GM19438 (cell line): ENCODE measurements around the gene ACHE.

Experiments used
- ATAC-seq: cut with Tn5 transposase; IDR thresholded peaks from one replicate; pipeline ENCODE4 v1.9.1; 2021; ENCODE audit warnings: low read depth; ENCODE audit not compliant: unreplicated experiment

Gene ACHE

DNA sequence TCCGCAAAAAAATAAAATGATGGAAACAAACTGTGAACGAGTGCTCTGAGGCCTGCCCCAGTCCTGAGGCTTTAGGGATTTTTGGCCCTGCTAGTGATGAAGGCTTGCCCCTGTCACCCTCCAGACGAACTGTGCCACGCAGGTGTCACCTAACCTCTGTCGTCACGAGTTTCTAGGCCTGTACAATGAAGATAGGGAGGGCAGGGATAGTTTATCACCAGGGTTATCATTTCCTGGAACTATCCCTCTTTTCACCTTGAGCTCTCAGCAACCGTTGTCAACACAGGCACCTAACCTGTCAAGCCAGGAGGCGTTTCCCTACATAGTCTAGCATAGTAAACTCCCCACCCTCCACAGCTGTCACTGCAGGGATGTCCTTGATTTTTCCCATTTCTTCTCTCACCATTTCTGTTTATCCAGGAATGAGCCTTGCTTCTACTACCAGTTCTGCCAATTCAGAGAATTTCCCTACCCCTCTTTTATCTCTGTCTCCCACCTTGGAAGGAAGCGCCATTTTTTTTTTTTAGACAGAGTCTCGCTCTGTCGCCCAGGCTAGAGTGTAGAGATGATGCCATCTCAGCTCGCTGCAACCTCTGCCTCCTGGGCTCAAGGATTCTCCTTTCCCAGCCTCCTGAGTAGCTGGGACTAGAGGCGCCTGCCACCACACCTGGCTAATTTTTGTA is 2.2 kb upstream of the ACHE start:
- ATAC-seq = no peak

- no peak for ATAC-seq
These were observed 1.3 kb upstream of the ACHE start for GRCh38 chr7:100896732-100897608.

GRCh38 chr7:100895956-100896731 is 456 bp upstream of the ACHE start:
- no peak for ATAC-seq

GRCh38 chr7:100894860-100895700 is 608 bp downstream of the ACHE start:
- no peak for ATAC-seq

GRCh38 chr7:100893910-100894721 is 1.6 kb downstream of the ACHE start:
- no peak for ATAC-seq

- ATAC-seq = no peak
These were observed 2.3 kb downstream of the ACHE start for GRCh38 chr7:100893318-100893895.

DNA sequence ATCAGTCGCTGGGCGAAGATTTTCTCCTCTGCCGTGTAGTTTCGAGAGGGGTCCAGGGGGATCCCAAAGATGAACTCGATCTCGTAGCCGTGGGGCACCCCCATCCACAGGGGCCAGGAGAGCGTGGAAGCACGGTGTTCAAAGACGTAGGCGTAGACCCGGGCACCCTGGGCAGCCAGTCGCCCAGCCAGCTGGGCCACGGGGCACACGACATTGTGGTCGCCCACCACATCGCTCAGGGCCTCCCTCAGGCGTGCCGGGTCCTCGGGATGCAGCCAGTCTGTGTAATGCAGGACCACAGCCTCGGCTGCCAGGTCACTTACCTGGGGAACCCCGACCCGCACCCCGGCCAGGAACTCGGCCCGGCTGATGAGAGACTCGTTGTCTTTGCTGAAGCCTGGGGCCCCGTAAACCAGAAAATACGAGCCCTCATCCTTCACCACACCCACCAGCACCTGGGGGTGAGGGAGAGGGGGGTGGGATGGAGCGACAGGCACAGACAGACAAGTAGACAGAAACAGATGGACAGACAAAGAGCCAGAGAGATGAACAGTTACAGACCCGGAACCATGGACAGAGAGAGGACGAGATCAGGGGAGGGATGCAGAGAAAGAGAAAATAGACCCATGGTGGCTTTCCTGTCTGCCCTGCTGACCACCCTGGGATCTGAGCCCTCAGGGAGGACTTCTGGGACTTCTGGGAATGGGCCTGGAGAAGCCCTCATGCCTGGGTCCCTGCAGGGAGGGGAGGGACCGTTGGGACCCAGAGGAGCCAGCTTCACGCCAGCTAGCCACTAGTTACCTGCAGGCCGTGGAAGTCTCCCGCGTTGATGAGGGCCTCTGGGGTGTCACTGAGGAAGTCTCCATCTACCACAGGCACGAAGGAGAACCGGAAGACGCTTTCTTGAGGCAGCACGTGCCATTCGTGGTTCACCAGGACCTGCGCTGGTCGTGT is 3.0 kb downstream of the ACHE start:
- no peak for ATAC-seq

DNA sequence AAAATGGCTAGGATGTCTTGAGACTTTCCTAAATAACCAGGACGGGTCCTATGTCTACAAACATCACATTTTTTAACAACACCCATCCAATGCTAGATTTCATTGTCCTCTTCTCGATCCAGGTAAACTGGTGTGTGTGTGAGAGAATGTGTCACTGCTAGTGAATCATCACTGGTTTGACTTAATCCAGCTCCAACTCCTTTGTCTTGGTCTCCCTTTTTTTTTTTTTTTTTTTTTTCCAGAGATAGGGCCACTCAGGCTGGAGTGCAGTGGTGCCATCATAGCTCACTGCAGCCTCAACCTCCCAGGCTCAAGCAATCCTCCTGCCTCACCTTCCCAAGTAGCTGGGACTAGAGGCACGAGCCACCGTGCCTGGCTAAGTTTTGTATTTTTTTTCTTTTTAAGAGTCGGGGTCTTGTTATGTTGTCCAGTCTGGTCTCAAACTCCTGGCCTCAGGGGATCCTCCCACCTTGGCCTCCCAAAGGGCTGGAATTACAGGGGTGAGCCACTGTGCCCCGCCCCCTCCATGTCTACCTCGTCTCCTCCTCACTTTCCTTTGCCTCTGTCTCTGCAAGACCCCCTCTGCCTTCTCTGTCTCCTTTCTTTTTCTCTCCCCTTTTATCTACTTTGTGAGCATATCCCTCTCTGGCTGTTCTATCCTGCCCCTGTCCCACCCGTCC is 4.0 kb downstream of the ACHE start:
- no peak for ATAC-seq

- ATAC-seq = no peak
These were observed 4.8 kb downstream of the ACHE start for GRCh38 chr7:100890653-100891567.

DNA sequence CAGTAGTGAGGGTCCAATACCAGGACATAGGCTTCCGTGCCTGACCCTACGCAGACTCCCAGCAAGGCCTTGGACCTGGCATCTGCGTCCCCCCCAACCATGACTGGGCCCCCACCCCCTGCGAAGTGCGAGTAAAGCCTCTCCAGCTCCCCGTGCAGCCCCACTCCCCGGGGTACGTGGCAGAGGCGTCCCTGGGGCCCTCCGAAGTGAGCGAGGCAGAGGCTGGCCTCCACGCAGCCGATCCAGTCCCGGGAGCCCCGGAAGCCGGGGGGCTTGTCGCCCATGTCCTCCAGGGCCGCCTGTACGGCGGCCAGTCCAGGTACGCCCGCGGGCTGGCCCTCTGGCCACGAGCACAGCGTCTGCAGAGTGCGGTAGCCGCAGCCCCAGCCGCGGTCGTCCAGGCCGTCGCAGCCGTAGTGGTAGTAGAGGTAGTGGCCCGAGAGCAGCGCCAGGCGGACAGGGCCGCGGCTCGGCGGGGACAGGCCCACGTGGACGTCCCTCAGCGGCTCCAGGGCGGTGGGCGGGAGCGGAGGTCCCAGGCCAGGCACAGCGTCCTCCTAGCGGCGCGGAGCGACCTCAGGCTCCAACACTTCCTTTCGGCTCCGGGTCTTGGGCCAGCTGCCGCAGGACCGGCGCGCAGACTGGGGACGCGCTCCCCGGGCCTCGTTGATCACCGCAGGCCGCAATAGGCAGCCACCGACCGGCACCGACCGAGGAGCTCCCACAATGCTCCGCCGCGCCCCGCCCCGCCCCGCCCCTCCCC is 6.5 kb downstream of the ACHE start, which contains the start of gene UFSP1:
UFSP1 (minus strand) TSS at position 728 of the 763 bp plus-strand sequence; CDS start at position 284, 444 bp downstream.
- ATAC-seq = peak; percentile 24

- no peak for ATAC-seq
These were observed 7.2 kb downstream of the ACHE start for GRCh38 chr7:100888291-100888987.

- ATAC-seq = no peak
These were observed 8.0 kb downstream of the ACHE start for GRCh38 chr7:100887516-100888290.

- no peak for ATAC-seq
These were observed 8.7 kb downstream of the ACHE start for GRCh38 chr7:100886936-100887515.
